ENCODE measurements around the gene LTBP1.

Gene LTBP1

GRCh38 chr2:33314541-33314940, 367.8 kb downstream of the LTBP1 start:
- Histone ChIP-seq H3K4me2 (ENCODE audit: low read length, poor library complexity, severe bottlenecking) (no peak overlapping the region), H3K9me3 (ENCODE audit: control insufficient read depth, low read length) (no peaks in the 10 kb centered on the region), H3K23ac (ENCODE audit: low read length in 2 of 2) (no peak overlapping the region), H3K14ac (ENCODE audit: low read length in 2 of 2) (no peak overlapping the region), H4K8ac (ENCODE audit: low read length) (no peak overlapping the region), H2BK120ac (ENCODE audit: low read depth, low read length) (no peak overlapping the region), H2BK5ac (ENCODE audit: low read depth, low read length, poor library complexity, severe bottlenecking) (no peak overlapping the region), H2AFZ (ENCODE audit: low read depth, low read length) (no peak overlapping the region), H2BK15ac (ENCODE audit: low read depth, poor library complexity, severe bottlenecking) (no peak overlapping the region), H3K36me3 (ENCODE audit: control insufficient read depth in 1 of 2, insufficient read depth in 2 of 2, low read depth in 1 of 2, low read length in 2 of 2) (peaks cover 0 to 29% of the 10 kb centered on the region in 2 experiments), H3K4me3 (ENCODE audit: insufficient read depth in 1 of 2, low read depth in 1 of 2, low read length in 2 of 2) (no peak overlapping the region), H3K4me1 (ENCODE audit: control insufficient read depth, insufficient read depth, low read depth, low read length) (no peaks in the 10 kb centered on the region), H4K91ac (ENCODE audit: low read length) (no peak overlapping the region), H3K4ac (ENCODE audit: low read depth in 1 of 2, low read length in 2 of 2) (no peak overlapping the region), H3K9ac (ENCODE audit: low read length) (no peak overlapping the region), H3K18ac (ENCODE audit: low read depth in 1 of 2, low read length in 2 of 2) (no peak overlapping the region), H3K27me3 (ENCODE audit: control insufficient read depth in 1 of 2, insufficient read depth in 1 of 2, low read length in 2 of 2) (no peaks in the 10 kb centered on the region), H3K27ac (ENCODE audit: low read length, poor library complexity, severe bottlenecking) (no peak overlapping the region), H2BK12ac (ENCODE audit: low read length in 2 of 2) (no peak overlapping the region), H3K79me1 (replicated peaks; ENCODE audit: low read length, poor library complexity, severe bottlenecking) (no peaks in the 10 kb centered on the region), H2AK5ac (ENCODE audit: low read length, severe bottlenecking) (no peak overlapping the region)
- no peak for DNase-seq

DNA sequence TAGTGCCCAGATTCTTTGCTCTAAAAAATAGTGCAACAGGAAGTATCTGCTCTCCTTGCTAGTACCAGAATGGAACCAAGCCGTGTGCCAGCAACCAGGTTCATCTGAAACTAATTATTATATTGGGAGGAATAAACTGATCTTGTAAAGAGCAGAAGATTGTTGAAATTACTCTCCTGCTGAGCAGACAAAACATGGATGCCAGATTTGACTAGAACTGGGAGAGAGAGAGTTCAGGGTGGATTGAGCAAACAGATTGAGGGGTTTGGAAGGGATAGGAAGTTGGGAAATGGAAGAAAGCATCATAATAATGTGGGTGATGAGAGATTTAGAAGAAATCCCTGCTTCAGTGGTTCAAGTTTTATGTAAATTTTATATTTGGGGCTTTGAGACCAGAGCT, 369.6 kb downstream of the LTBP1 start:
- Histone ChIP-seq H3K4me1 (ENCODE audit: control insufficient read depth, insufficient read depth, low read depth, low read length) (no peaks in the 10 kb centered on the region), H2BK120ac (ENCODE audit: low read depth, low read length) (no peak overlapping the region), H3K79me1 (replicated peaks; ENCODE audit: low read length, poor library complexity, severe bottlenecking) (no peaks in the 10 kb centered on the region), H3K4ac (ENCODE audit: low read depth in 1 of 2, low read length in 2 of 2) (no peak overlapping the region), H2BK5ac (ENCODE audit: low read depth, low read length, poor library complexity, severe bottlenecking) (no peak overlapping the region), H3K27me3 (ENCODE audit: control insufficient read depth in 1 of 2, insufficient read depth in 1 of 2, low read length in 2 of 2) (no peaks in the 10 kb centered on the region), H3K14ac (ENCODE audit: low read length in 2 of 2) (no peak overlapping the region), H3K9ac (ENCODE audit: low read length) (no peak overlapping the region), H3K4me3 (ENCODE audit: insufficient read depth in 1 of 2, low read depth in 1 of 2, low read length in 2 of 2) (no peak overlapping the region), H2BK15ac (ENCODE audit: low read depth, poor library complexity, severe bottlenecking) (no peak overlapping the region), H3K36me3 (ENCODE audit: control insufficient read depth in 1 of 2, insufficient read depth in 2 of 2, low read depth in 1 of 2, low read length in 2 of 2) (peaks cover 0 to 21% of the 10 kb centered on the region in 2 experiments), H2AK5ac (ENCODE audit: low read length, severe bottlenecking) (no peak overlapping the region), H2AFZ (ENCODE audit: low read depth, low read length) (no peak overlapping the region), H3K27ac (ENCODE audit: low read length, poor library complexity, severe bottlenecking) (no peak overlapping the region), H2BK12ac (ENCODE audit: low read length in 2 of 2) (no peak overlapping the region), H4K91ac (ENCODE audit: low read length) (no peak overlapping the region), H3K18ac (ENCODE audit: low read depth in 1 of 2, low read length in 2 of 2) (no peak overlapping the region), H3K23ac (ENCODE audit: low read length in 2 of 2) (no peak overlapping the region), H4K8ac (ENCODE audit: low read length) (no peak overlapping the region), H3K4me2 (ENCODE audit: low read length, poor library complexity, severe bottlenecking) (no peak overlapping the region), H3K9me3 (ENCODE audit: control insufficient read depth, low read length) (no peaks in the 10 kb centered on the region)
- WGBS: 94% methylated on average over 1 of the region's 1 CpG
- DNase-seq: no peak

DNA sequence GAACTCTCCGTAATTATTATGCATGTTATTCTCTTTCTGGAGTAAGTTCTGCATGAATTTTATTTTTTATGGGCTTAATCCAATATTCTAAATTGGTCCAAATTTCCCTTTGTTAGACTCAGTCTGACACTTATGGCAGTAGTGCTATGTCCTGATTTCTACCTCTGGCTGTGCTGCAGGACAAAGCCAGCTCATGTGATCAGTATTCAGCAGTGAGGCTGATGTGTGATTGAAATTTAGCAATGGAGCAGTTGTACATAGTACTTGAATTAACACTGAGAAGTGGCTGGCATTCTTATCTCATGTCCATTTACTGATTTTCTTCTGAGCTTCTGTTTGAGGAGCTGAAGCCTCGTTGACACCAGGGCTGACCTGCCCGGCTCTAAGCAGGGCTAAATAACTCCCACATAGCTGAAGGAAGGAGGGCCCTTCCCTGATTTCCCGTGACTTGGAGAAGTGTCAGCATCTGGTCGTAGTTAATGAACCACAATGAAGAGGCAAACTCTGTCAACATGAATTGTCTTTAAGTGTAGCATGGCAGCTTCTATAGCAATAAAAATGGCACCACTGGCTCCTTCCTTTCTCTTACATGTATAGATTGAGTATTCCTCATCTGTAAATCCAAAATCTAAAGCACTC, 370.7 kb downstream of the LTBP1 start:
- DNase-seq: peak; percentile 2
- Histone ChIP-seq H4K8ac (ENCODE audit: low read length) (no peak overlapping the region), H3K9me3 (ENCODE audit: control insufficient read depth, low read length) (no peaks in the 10 kb centered on the region), H2BK12ac (ENCODE audit: low read length in 2 of 2) (no peak overlapping the region), H4K91ac (ENCODE audit: low read length) (no peak overlapping the region), H3K4me3 (ENCODE audit: insufficient read depth in 1 of 2, low read depth in 1 of 2, low read length in 2 of 2) (no peak overlapping the region), H2BK5ac (ENCODE audit: low read depth, low read length, poor library complexity, severe bottlenecking) (no peak overlapping the region), H3K18ac (ENCODE audit: low read depth in 1 of 2, low read length in 2 of 2) (no peak overlapping the region), H2BK15ac (ENCODE audit: low read depth, poor library complexity, severe bottlenecking) (no peak overlapping the region), H3K36me3 (ENCODE audit: control insufficient read depth in 1 of 2, insufficient read depth in 2 of 2, low read depth in 1 of 2, low read length in 2 of 2) (peaks cover 0 to 21% of the 10 kb centered on the region in 2 experiments), H2BK120ac (ENCODE audit: low read depth, low read length) (no peak overlapping the region), H2AK5ac (ENCODE audit: low read length, severe bottlenecking) (no peak overlapping the region), H3K79me1 (replicated peaks; ENCODE audit: low read length, poor library complexity, severe bottlenecking) (no peaks in the 10 kb centered on the region), H3K4me1 (ENCODE audit: control insufficient read depth, insufficient read depth, low read depth, low read length) (peaks cover 2% of the 10 kb centered on the region), H2AFZ (ENCODE audit: low read depth, low read length) (no peak overlapping the region), H3K4me2 (ENCODE audit: low read length, poor library complexity, severe bottlenecking) (no peak overlapping the region), H3K23ac (ENCODE audit: low read length in 2 of 2) (no peak overlapping the region), H3K27ac (ENCODE audit: low read length, poor library complexity, severe bottlenecking) (no peak overlapping the region), H3K4ac (ENCODE audit: low read depth in 1 of 2, low read length in 2 of 2) (no peak overlapping the region), H3K14ac (ENCODE audit: low read length in 2 of 2) (no peak overlapping the region), H3K9ac (ENCODE audit: low read length) (no peak overlapping the region), H3K27me3 (ENCODE audit: control insufficient read depth in 1 of 2, insufficient read depth in 1 of 2, low read length in 2 of 2) (no peaks in the 10 kb centered on the region)
- WGBS: 40% methylated on average over 4 of the region's 5 CpGs

- Histone ChIP-seq H2BK12ac (ENCODE audit: low read length in 2 of 2) (no peak overlapping the region), H3K18ac (ENCODE audit: low read depth in 1 of 2, low read length in 2 of 2) (no peak overlapping the region), H4K91ac (ENCODE audit: low read length) (no peak overlapping the region), H3K4me3 (ENCODE audit: insufficient read depth in 1 of 2, low read depth in 1 of 2, low read length in 2 of 2) (no peak overlapping the region), H3K36me3 (ENCODE audit: control insufficient read depth in 1 of 2, insufficient read depth in 2 of 2, low read depth in 1 of 2, low read length in 2 of 2) (peaks cover 0 to 22% of the 10 kb centered on the region in 2 experiments), H2BK15ac (ENCODE audit: low read depth, poor library complexity, severe bottlenecking) (no peak overlapping the region), H2BK120ac (ENCODE audit: low read depth, low read length) (no peak overlapping the region), H3K4me2 (ENCODE audit: low read length, poor library complexity, severe bottlenecking) (no peak overlapping the region), H2BK5ac (ENCODE audit: low read depth, low read length, poor library complexity, severe bottlenecking) (no peak overlapping the region), H3K23ac (ENCODE audit: low read length in 2 of 2) (no peak overlapping the region), H4K8ac (ENCODE audit: low read length) (no peak overlapping the region), H3K4ac (ENCODE audit: low read depth in 1 of 2, low read length in 2 of 2) (no peak overlapping the region), H3K4me1 (ENCODE audit: control insufficient read depth, insufficient read depth, low read depth, low read length) (peaks cover 2% of the 10 kb centered on the region), H3K9me3 (ENCODE audit: control insufficient read depth, low read length) (no peaks in the 10 kb centered on the region), H2AFZ (ENCODE audit: low read depth, low read length) (no peak overlapping the region), H3K79me1 (replicated peaks; ENCODE audit: low read length, poor library complexity, severe bottlenecking) (no peaks in the 10 kb centered on the region), H3K27me3 (ENCODE audit: control insufficient read depth in 1 of 2, insufficient read depth in 1 of 2, low read length in 2 of 2) (no peaks in the 10 kb centered on the region), H2AK5ac (ENCODE audit: low read length, severe bottlenecking) (no peak overlapping the region), H3K14ac (ENCODE audit: low read length in 2 of 2) (no peak overlapping the region), H3K27ac (ENCODE audit: low read length, poor library complexity, severe bottlenecking) (no peak overlapping the region), H3K9ac (ENCODE audit: low read length) (no peak overlapping the region)
- DNase-seq: no peak
- WGBS: 80% methylated on average over 2 of the region's 3 CpGs
Observed at GRCh38 chr2:33318456-33318855, 371.7 kb downstream of the LTBP1 start.
